ENCODE results near the gene NDUFC2.
"Not testable (repeated sequence)": the region's sequence is repeated elsewhere in the genome, so short reads cannot be mapped to it uniquely, and the experiment has no call there.

The NDUFC2 gene

DNA sequence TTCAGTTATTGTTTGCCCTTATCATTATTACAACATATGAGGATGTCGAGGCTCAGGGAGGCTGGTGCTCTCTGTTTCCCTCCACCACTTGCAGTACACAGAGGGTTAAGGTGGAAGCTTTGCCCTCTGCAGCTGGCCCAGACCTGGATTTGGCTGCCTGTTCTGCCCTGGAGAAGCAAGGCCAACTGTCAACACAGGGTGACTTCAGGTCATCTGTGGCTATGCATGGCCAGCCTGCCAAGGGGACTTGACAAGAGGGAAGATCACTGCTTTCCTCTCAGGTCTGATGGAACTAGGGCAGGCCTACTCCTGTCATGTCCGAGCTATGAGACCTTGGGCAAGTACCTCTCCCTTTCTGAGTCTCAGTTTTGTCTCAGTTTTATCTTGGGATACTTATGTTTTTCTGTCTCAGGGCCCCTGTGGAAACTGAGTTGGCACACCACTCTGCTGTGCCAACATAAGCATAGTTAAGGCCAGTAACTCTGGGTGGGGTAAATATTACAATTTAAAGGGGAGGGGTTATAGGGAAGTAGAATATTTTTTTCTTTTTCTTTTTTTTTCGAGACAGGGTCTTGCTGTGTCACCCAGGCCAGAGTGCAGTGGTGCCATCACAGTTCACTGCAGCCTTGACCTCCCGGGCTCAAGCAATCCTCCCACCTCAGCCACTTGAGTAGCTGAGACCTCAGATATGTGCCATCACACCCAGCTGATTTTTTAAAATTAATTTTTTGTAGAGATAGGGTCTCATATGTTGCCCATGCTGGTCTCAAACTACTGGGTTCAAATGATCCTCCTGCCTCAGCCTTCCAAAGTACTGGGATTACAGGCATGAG, 18.4 kb downstream of the NDUFC2 start:
- Histone ChIP-seq H3K36me3 (ENCODE audit: insufficient read depth) (no peaks in the 10 kb centered on the region), H3K4me1 (ENCODE audit: low read depth, poor library complexity, severe bottlenecking) (peaks cover 14% of the 10 kb centered on the region), H3K27ac (no peak overlapping the region), H3K4me3 (IDR thresholded peaks at IDR 0.05; ENCODE audit: insufficient read depth, low read depth, low read length) (no peak overlapping the region), H2AFZ (ENCODE audit: low read depth) (no peak overlapping the region), H3K27me3 (ENCODE audit: insufficient read depth, low read depth) (no peaks in the 10 kb centered on the region), H3K9ac (no peak overlapping the region), H3K4me2 (no peak overlapping the region), H4K20me1 (ENCODE audit: insufficient read depth) (no peaks in the 10 kb centered on the region), H3K79me2 (ENCODE audit: insufficient read depth, low read depth) (no peaks in the 10 kb centered on the region)
- TF ChIP-seq, protein P1, sequence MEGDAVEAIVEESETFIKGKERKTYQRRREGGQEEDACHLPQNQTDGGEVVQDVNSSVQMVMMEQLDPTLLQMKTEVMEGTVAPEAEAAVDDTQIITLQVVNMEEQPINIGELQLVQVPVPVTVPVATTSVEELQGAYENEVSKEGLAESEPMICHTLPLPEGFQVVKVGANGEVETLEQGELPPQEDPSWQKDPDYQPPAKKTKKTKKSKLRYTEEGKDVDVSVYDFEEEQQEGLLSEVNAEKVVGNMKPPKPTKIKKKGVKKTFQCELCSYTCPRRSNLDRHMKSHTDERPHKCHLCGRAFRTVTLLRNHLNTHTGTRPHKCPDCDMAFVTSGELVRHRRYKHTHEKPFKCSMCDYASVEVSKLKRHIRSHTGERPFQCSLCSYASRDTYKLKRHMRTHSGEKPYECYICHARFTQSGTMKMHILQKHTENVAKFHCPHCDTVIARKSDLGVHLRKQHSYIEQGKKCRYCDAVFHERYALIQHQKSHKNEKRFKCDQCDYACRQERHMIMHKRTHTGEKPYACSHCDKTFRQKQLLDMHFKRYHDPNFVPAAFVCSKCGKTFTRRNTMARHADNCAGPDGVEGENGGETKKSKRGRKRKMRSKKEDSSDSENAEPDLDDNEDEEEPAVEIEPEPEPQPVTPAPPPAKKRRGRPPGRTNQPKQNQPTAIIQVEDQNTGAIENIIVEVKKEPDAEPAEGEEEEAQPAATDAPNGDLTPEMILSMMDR (conservative IDR thresholded peaks at IDR 0.05; ENCODE audit: low read depth, low read length), result no peak

DNA sequence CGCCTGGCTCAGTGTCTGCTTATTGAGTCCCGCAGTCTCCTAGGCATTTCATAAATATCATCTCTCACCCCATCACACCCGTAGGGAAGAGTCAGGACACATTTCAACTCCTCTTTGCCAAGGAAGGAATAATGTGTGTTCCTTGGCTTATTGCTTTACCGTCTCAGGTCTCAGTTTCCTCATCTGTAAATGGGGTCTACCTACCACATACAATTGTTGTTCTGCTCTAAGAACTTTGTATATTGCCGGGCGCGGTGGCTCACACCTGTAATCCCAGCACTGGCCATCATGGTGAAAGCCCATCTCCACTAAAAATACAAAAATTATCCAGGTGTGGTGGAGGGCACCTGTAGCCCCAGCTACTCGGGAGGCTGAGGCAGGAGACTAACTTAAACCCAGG, 19.1 kb downstream of the NDUFC2 start:
- Histone ChIP-seq H3K79me2 (ENCODE audit: insufficient read depth, low read depth) (no peaks in the 10 kb centered on the region), H2AFZ (ENCODE audit: low read depth) (no peak overlapping the region), H3K4me1 (ENCODE audit: low read depth, poor library complexity, severe bottlenecking) (peaks cover 7% of the 10 kb centered on the region), H3K4me2 (no peak overlapping the region), H3K27ac (no peak overlapping the region), H3K4me3 (IDR thresholded peaks at IDR 0.05; ENCODE audit: insufficient read depth, low read depth, low read length) (no peak overlapping the region), H4K20me1 (ENCODE audit: insufficient read depth) (no peaks in the 10 kb centered on the region), H3K9ac (no peak overlapping the region), H3K27me3 (ENCODE audit: insufficient read depth, low read depth) (no peaks in the 10 kb centered on the region), H3K36me3 (ENCODE audit: insufficient read depth) (no peaks in the 10 kb centered on the region)
- TF ChIP-seq, protein P1 (conservative IDR thresholded peaks at IDR 0.05; ENCODE audit: low read depth, low read length), result no peak

DNA sequence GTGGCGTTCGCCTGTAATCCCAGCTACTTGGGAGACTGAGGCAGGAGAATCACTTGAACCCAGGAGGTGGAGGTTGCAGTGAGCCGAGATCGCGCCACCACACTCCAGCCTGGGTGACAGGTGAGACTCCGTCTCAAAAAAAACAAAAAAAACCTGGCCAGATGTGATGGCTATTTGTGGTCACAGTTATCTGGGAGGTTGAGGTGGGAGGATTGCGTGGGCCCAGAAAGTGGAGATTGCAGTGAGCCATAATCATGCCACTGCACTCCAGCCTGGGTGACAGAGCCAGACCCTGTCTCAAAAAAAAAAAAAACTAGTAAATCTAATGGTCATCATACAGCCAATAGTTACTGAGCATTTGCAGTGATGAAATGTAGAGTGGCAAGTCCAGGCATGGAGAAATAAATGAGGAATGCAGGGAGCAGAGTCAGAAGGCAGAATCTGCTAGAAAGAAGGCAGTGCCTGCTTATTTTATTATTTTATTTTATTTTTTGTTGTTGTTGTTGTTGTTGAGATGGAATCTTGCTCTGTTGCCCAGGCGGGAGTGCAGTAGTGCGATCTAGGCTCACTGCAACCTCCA, 19.8 kb downstream of the NDUFC2 start:
- not testable (repeated sequence) for H3K27me3 ChIP-seq (ENCODE audit: insufficient read depth, low read depth); H3K4me2 ChIP-seq; H3K4me1 ChIP-seq (ENCODE audit: low read depth, poor library complexity, severe bottlenecking); H3K36me3 ChIP-seq (ENCODE audit: insufficient read depth); H2AFZ ChIP-seq (ENCODE audit: low read depth); H3K9ac ChIP-seq; H4K20me1 ChIP-seq (ENCODE audit: insufficient read depth); H3K4me3 ChIP-seq (IDR thresholded peaks at IDR 0.05; ENCODE audit: insufficient read depth, low read depth, low read length); H3K79me2 ChIP-seq (ENCODE audit: insufficient read depth, low read depth); H3K27ac ChIP-seq

DNA sequence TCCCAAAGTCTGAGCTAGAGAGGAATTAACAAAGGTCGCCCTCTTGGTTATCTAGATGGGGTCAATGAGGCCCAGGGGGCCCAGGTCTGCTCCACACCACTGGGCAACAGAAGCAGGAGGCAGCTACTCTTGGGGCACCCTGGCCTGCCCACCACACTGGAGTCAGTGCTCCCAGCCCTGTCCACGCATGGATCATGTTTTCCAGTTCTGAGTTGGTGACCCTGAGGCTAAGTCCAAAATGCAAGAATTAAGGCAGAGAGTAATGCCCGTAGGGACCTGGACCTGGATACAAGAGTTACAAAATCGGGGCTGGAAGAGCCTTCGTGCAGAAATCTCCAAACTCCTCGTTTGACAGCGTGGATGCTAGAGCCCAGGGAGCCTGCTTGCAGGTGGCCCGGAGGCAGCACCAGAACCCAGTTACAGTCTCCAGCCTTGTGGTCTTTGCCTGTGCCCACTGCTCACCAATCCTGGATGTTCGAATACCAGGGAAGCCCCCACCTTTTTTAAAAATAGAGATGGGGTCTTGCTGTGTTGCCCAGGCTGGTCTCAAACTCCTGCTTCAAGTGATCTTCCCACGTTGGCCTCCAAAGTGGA, 22.1 kb downstream of the NDUFC2 start:
- Histone ChIP-seq H3K4me3 (IDR thresholded peaks at IDR 0.05; ENCODE audit: insufficient read depth, low read depth, low read length) (no peak overlapping the region), H3K27me3 (ENCODE audit: insufficient read depth, low read depth) (no peaks in the 10 kb centered on the region), H4K20me1 (ENCODE audit: insufficient read depth) (no peaks in the 10 kb centered on the region), H3K4me2 (no peak overlapping the region), H3K27ac (no peak overlapping the region), H3K4me1 (ENCODE audit: low read depth, poor library complexity, severe bottlenecking) (no peaks in the 10 kb centered on the region), H3K9ac (no peak overlapping the region), H2AFZ (ENCODE audit: low read depth) (no peak overlapping the region), H3K36me3 (ENCODE audit: insufficient read depth) (no peaks in the 10 kb centered on the region), H3K79me2 (ENCODE audit: insufficient read depth, low read depth) (no peaks in the 10 kb centered on the region)
- TF ChIP-seq, protein P1 (conservative IDR thresholded peaks at IDR 0.05; ENCODE audit: low read depth, low read length), result no peak

DNA sequence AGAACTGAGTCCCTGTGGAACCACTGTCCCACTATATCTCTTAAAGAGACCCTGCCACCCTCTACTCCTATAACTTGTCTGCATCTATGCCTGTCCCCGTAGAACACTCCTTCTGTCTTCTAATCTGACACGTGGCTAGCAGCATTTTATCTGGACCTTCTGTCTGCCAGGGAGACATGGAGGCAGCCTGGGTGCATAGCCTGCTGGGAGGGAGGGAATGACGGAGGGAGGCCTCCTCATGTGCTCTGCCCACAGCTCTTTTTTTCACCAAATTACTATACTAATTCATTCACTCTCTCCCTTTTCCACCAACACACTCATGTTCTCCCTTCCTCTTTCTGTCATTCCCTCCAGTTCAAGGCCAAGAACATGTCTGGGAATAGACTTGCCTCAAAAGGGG, 23.6 kb downstream of the NDUFC2 start:
- TF ChIP-seq, protein P1 (conservative IDR thresholded peaks at IDR 0.05; ENCODE audit: low read depth, low read length), result no peak
- Histone ChIP-seq H3K27me3 (ENCODE audit: insufficient read depth, low read depth) (no peaks in the 10 kb centered on the region), H3K36me3 (ENCODE audit: insufficient read depth) (no peaks in the 10 kb centered on the region), H3K4me1 (ENCODE audit: low read depth, poor library complexity, severe bottlenecking) (no peaks in the 10 kb centered on the region), H3K27ac (no peak overlapping the region), H3K9ac (no peak overlapping the region), H2AFZ (ENCODE audit: low read depth) (no peak overlapping the region), H4K20me1 (ENCODE audit: insufficient read depth) (no peaks in the 10 kb centered on the region), H3K79me2 (ENCODE audit: insufficient read depth, low read depth) (no peaks in the 10 kb centered on the region), H3K4me2 (no peak overlapping the region), H3K4me3 (IDR thresholded peaks at IDR 0.05; ENCODE audit: insufficient read depth, low read depth, low read length) (no peak overlapping the region)
